IMR-90 (cell line): Measurements from ENCODE around the gene SEC16A. TPM values are rescaled to one million over a fixed set of nuclear protein-coding genes. Genes with fewer than 3 reads are reported as not detected.

Experiments
- ATAC-seq: fragments of 200-7000 bp; cut with Tn5 transposase; 2 replicates; pipeline ENCODE4 v1.9.1; 2020; ENCODE audit warnings: low read depth, mild to moderate bottlenecking, moderate library complexity
- BruUV-seq: library from RNA; stranded (reverse); fragments of 400-500 nt; replicated peaks from 2 replicates; lab custom pipeline; 2021; lab: Mats Ljungman, UMichigan
- CTCF ChIA-PET: fragments of 300-600 bp; formaldehyde crosslinking; extraction: SDS; loops from one replicate; lab custom pipeline; 2021; ENCODE audit warnings: antibody characterized with exemption; lab: Yijun Ruan, JAX
- POLR2A ChIA-PET: fragments of 300-600 bp; sonication (Branson Sonifier 250); formaldehyde crosslinking; loops from one replicate; lab custom pipeline; 2022; ENCODE audit warnings: antibody characterized with exemption; ENCODE audit not compliant: unreplicated experiment; lab: Charles Lee
- DNase-seq: peaks from one replicate; pipeline ENCODE4 v3.0.0; 2013
- H2AFZ ChIP-seq: replicated peaks from 2 replicates; pipeline ENCODE3; 2013; ENCODE audit warnings: low read length, mild to moderate bottlenecking; ENCODE audit not compliant: poor library complexity
- H2AK5ac ChIP-seq: 2 replicates; pipeline ENCODE4 v1.6.1; 2013; ENCODE audit warnings: low read depth, low read length, inconsistent platforms
- H2AK9ac ChIP-seq: replicated peaks from 2 replicates; pipeline ENCODE3; 2013; ENCODE audit warnings: mild to moderate bottlenecking, low read depth, low read length, moderate library complexity; ENCODE audit not compliant: poor library complexity
- H2BK120ac ChIP-seq: 2 replicates; pipeline ENCODE4 v1.6.1; 2013; ENCODE audit warnings: low read depth, low read length, inconsistent platforms
- H2BK15ac ChIP-seq: 3 replicates; pipeline ENCODE4 v1.6.1; 2013; ENCODE audit warnings: low read depth, low read length, inconsistent platforms
- H2BK20ac ChIP-seq: 2 replicates; pipeline ENCODE4 v1.6.1; 2013; ENCODE audit warnings: low read depth, mild to moderate bottlenecking, inconsistent platforms, low read length, moderate library complexity
- H2BK5ac ChIP-seq: 2 replicates; pipeline ENCODE4 v1.6.1; 2013; ENCODE audit warnings: mild to moderate bottlenecking, low read depth, low read length, inconsistent platforms; ENCODE audit not compliant: poor library complexity, severe bottlenecking
- H3K14ac ChIP-seq: replicated peaks from 2 replicates; pipeline ENCODE4 v1.6.1; 2013; ENCODE audit warnings: low read depth, low read length, inconsistent platforms
- H3K18ac ChIP-seq: 2 replicates; pipeline ENCODE4 v1.6.1; 2013; ENCODE audit warnings: low read depth, low read length, control low read depth
- H3K23ac ChIP-seq: 2 replicates; pipeline ENCODE4 v1.6.1; 2013; ENCODE audit warnings: low read depth, low read length, inconsistent platforms
- H3K27ac ChIP-seq: 2 replicates; pipeline ENCODE4 v1.5.1; 2013; ENCODE audit warnings: mild to moderate bottlenecking, control low read depth, low read length; ENCODE audit not compliant: insufficient read depth
- H3K27me3 ChIP-seq: 2 replicates; pipeline ENCODE4 v1.6.1; 2013; ENCODE audit warnings: low read length; ENCODE audit not compliant: control insufficient read depth, insufficient read depth
- H3K36me3 ChIP-seq: 2 replicates; pipeline ENCODE4 v1.6.1; 2013; ENCODE audit warnings: low read length, mixed read lengths; ENCODE audit not compliant: control insufficient read depth, insufficient read depth
- H3K4ac ChIP-seq: 2 replicates; pipeline ENCODE4 v1.6.1; 2013; ENCODE audit warnings: low read depth, low read length, inconsistent platforms
- H3K4me1 ChIP-seq: 2 replicates; pipeline ENCODE4 v1.6.1; 2013; ENCODE audit warnings: low read length, mixed read lengths; ENCODE audit not compliant: control insufficient read depth, insufficient read depth
- H3K4me2 ChIP-seq: 2 replicates; pipeline ENCODE4 v1.6.1; 2013; ENCODE audit warnings: low read depth, mild to moderate bottlenecking, control low read depth, low read length, moderate library complexity
- H3K4me3 ChIP-seq: 2 replicates; pipeline ENCODE4 v1.5.1; 2013; ENCODE audit warnings: low read depth, mild to moderate bottlenecking, control low read depth, low read length, moderate library complexity; ENCODE audit not compliant: insufficient read depth
- H3K56ac ChIP-seq: 2 replicates; pipeline ENCODE4 v1.6.1; 2013; ENCODE audit warnings: low read length, inconsistent platforms; ENCODE audit not compliant: insufficient read depth; ENCODE audit errors: extremely low read depth
- H3K79me1 ChIP-seq, 2 experiments: 2 replicates each; pipeline ENCODE4 v1.6.1; 2013; ENCODE audit warnings: low read length in 2 of 2, inconsistent platforms in 1 of 2, low read depth in 1 of 2
- H3K9ac ChIP-seq: 2 replicates; pipeline ENCODE4 v1.6.1; 2013; ENCODE audit warnings: low read depth, low read length, control low read depth
- H3K9me1 ChIP-seq: 2 replicates; pipeline ENCODE4 v1.6.1; 2013; ENCODE audit warnings: low read length, inconsistent platforms; ENCODE audit not compliant: insufficient read depth
- H3K9me3 ChIP-seq: 2 replicates; pipeline ENCODE4 v1.6.1; 2013; ENCODE audit warnings: low read length; ENCODE audit not compliant: control insufficient read depth, insufficient read depth
- H4K20me1 ChIP-seq: 2 replicates; pipeline ENCODE4 v1.6.1; 2013; ENCODE audit warnings: low read length, inconsistent platforms; ENCODE audit not compliant: insufficient read depth
- H4K5ac ChIP-seq: 2 replicates; pipeline ENCODE4 v1.6.1; 2013; ENCODE audit warnings: mild to moderate bottlenecking, low read depth, low read length, control low read depth
- H4K8ac ChIP-seq, 2 experiments: 2 replicates each; pipeline ENCODE4 v1.6.1; 2013; ENCODE audit warnings: low read depth in 2 of 2, low read length in 2 of 2, control low read depth in 1 of 2, inconsistent platforms in 1 of 2
- H4K91ac ChIP-seq: 2 replicates; pipeline ENCODE4 v1.6.1; 2013; ENCODE audit warnings: low read depth, low read length, inconsistent platforms; ENCODE audit not compliant: insufficient read depth
- BHLHE40 ChIP-seq: fragments of 150-350 bp; IDR thresholded peaks from 2 replicates; pipeline ENCODE4 v1.6.1; 2016; ENCODE audit warnings: mild to moderate bottlenecking, low read depth, low read length
- FOS ChIP-seq: fragments of 150-350 bp; IDR thresholded peaks from 2 replicates; pipeline ENCODE4 v1.6.1; 2016; ENCODE audit warnings: low read depth, low read length
- MAZ ChIP-seq: IDR thresholded peaks from 2 replicates; pipeline ENCODE4 v1.6.1; 2012; ENCODE audit warnings: low read depth, mild to moderate bottlenecking, low read length, improper control_type of control experiment, moderate library complexity, borderline replicate concordance
- POLR2A ChIP-seq: IDR thresholded peaks from 2 replicates; pipeline ENCODE4 v1.6.1; 2012; ENCODE audit warnings: mild to moderate bottlenecking, low read depth, low read length
- SMC3 ChIP-seq: fragments of 150-350 bp; IDR thresholded peaks from 2 replicates; pipeline ENCODE4 v1.6.1; 2016; ENCODE audit warnings: low read depth, mild to moderate bottlenecking, antibody characterized with exemption, low read length, moderate library complexity
- WGBS, 2 experiments: methylation state at CpG; one replicate each; pipeline versions ENCODE4 v1.1.5 to v1.1.7; 2013; ENCODE audit warnings: missing lambda C conversion rate in 2 of 2; ENCODE audit not compliant: insufficient read length in 1 of 2; ENCODE audit errors: extremely low coverage in 2 of 2; 5-methylcytosine and 5-hydroxymethylcytosine counted together
- dilution Hi-C: fragments of 300-500 bp; cut with HindIII; formaldehyde crosslinking; loops from one replicate; pipeline ENCODE4 v1.14.3; 2018; ENCODE audit warnings: low sequenced_read_pairs; ENCODE audit not compliant: unreplicated experiment
- in situ Hi-C: fragments of 300-500 bp; cut with MboI; formaldehyde crosslinking; loops from 3 replicates; pipeline ENCODE4 v1.14.3; 2019; ENCODE audit warnings: low sequenced_read_pairs, inconsistent platforms, mixed read lengths
- intact Hi-C: fragments of 100-400 bp; cut with micrococcal nuclease; formaldehyde crosslinking; loops from 2 replicates; pipeline ENCODE4 v1.10.0; 2022
- polyA plus RNA-seq, 3 experiments: library from polyadenylated mRNA; depleted of rRNA; stranded (reverse); fragments of >200 nt; gene quantifications; 2 replicates each; pipeline ENCODE4 v1.2.3, GENCODE V29; 2012; ENCODE audit warnings: low replicate concordance in 1 of 3
- total RNA-seq: library from RNA; depleted of rRNA; stranded (reverse); fragments of >200 nt; gene quantifications from 2 replicates; pipeline ENCODE4 v1.2.3, GENCODE V29; 2012

The SEC16A gene
- total and polyA plus RNA-seq, 2 of the 4 experiments (the other 2 are of a cell fraction), result 12.2 to 48.1 TPM

- Histone ChIP-seq H2AK9ac (peak overlapping the region; percentile 15), H3K18ac (no peak overlapping the region), H2AFZ (peak overlapping the region; percentile 32), H3K9me3 (no peaks in the 10 kb centered on the region), H3K9ac (no peak overlapping the region), H2BK20ac (no peak overlapping the region), H3K9me1 (no peaks in the 10 kb centered on the region), H4K20me1 (peaks cover 48% of the 10 kb centered on the region), H3K4me2 (no peak overlapping the region), H3K79me1 (peaks cover 0 to 34% of the 10 kb centered on the region in 2 experiments; a peak in 3 of 4 replicates), H3K4me1 (peaks cover 2% of the 10 kb centered on the region; the same call in 1 of the 2 replicates), H2AK5ac (peak overlapping the region; percentile 39; the same call in 1 of the 2 replicates), H3K56ac (no peak overlapping the region), H4K8ac (no peak overlapping the region), H3K4me3 (no peak overlapping the region), H3K14ac (no peak overlapping the region), H3K4ac (no peak overlapping the region), H2BK5ac (peak overlapping the region; percentile 42), H3K36me3 (peaks cover 8% of the 10 kb centered on the region; the same call in 1 of the 2 replicates), H3K23ac (no peak overlapping the region), H2BK120ac (no peak overlapping the region), H4K91ac (no peak overlapping the region), H3K27me3 (no peaks in the 10 kb centered on the region), H2BK15ac (no peak overlapping the region), H4K5ac (no peak overlapping the region), H3K27ac (no peak overlapping the region)
- ATAC-seq (peak; percentile 30), DNase-seq (no peak)
- dilution Hi-C loops (no loop called here), intact Hi-C loops (no loop called here), in situ Hi-C loops (no loop called here)
- ChIA-PET POLR2A (no interaction called here), CTCF (no interaction called here)
- BruUV-seq, result no TSS peak
- no peak for TF ChIP-seq FOS
- TF ChIP-seq BHLHE40, result no peak
- TF ChIP-seq MAZ, result no peak
- no peak for TF ChIP-seq SMC3
- TF ChIP-seq POLR2A, result no peak
- 88% methylated on average over 14 of the region's 34 CpGs; no CpG with 5 or more reads in 1 of the 2 experiments for WGBS, 2 experiments
Observed at GRCh38 chr9:136527721-136528710, 45.2 kb upstream of the SEC16A start.
